ENCODE measurements around the gene COPS7B.

COPS7B gene

GRCh38 chr2:231785822-231786176, 446 bp upstream of the COPS7B start:
- no peak for DNase-seq (ENCODE audit: low spot score)

GRCh38 chr2:231786917-231787292, 660 bp downstream of the COPS7B start:
- DNase-seq (ENCODE audit: low spot score), result no peak

- no peak for DNase-seq (ENCODE audit: low spot score)
Observed at GRCh38 chr2:231791107-231791506, 4.9 kb downstream of the COPS7B start.

- DNase-seq (ENCODE audit: low spot score), result no peak
Observed at GRCh38 chr2:231794383-231794782, 8.1 kb downstream of the COPS7B start.

- peak; percentile 62 for DNase-seq (ENCODE audit: low spot score)
Observed at GRCh38 chr2:231795525-231796327, 9.5 kb downstream of the COPS7B start.

- DNase-seq (ENCODE audit: low spot score), result peak; percentile 61
Observed at GRCh38 chr2:231800493-231801091, 14.3 kb downstream of the COPS7B start.

- no peak for DNase-seq (ENCODE audit: low spot score)
Observed at GRCh38 chr2:231803501-231804138, 17.4 kb downstream of the COPS7B start.

- DNase-seq (ENCODE audit: low spot score), result no peak
Observed at GRCh38 chr2:231807020-231807419, 20.8 kb downstream of the COPS7B start.

GRCh38 chr2:231810905-231811304, 24.7 kb downstream of the COPS7B start:
- DNase-seq (ENCODE audit: low spot score), result no peak

- DNase-seq (ENCODE audit: low spot score), result no peak
Observed at GRCh38 chr2:231816327-231817026, 30.2 kb downstream of the COPS7B start.

GRCh38 chr2:231819447-231820042, 33.3 kb downstream of the COPS7B start:
- no peak for DNase-seq (ENCODE audit: low spot score)

GRCh38 chr2:231820786-231821303, 34.6 kb downstream of the COPS7B start:
- no peak for DNase-seq (ENCODE audit: low spot score)

- DNase-seq (ENCODE audit: low spot score), result no peak
Observed at GRCh38 chr2:231821908-231822307, 35.7 kb downstream of the COPS7B start.

- no peak for DNase-seq (ENCODE audit: low spot score)
Observed at GRCh38 chr2:231853105-231853504, 66.9 kb downstream of the COPS7B start.

GRCh38 chr2:231854616-231855125, 68.4 kb downstream of the COPS7B start:
- DNase-seq (ENCODE audit: low spot score), result no peak

GRCh38 chr2:231856959-231857358, 70.7 kb downstream of the COPS7B start:
- no peak for DNase-seq (ENCODE audit: low spot score)

Data from iPS-NIHi11 (cell line).